Activated gamma-delta T cell (primary cell): Measurements from ENCODE around the gene TMEM145.
A peak's percentile ranks its signal among the peaks of the same experiment; 100 is the strongest.
"Not testable (repeated sequence)": the region's sequence is repeated elsewhere in the genome, so short reads cannot be mapped to it uniquely, and the experiment has no call there.

ENCODE experiments used
- DNase-seq: peaks from one replicate; lab custom pipeline; 2025; lab: John Stamatoyannopoulos, UW
- total RNA-seq, 2 donors: gene quantifications; one replicate each; lab custom pipeline; 2026; lab: John Stamatoyannopoulos, UW

Gene TMEM145
- 0 reads per million in 2 donors for total RNA-seq

- no peak for DNase-seq
Observed at GRCh38 chr19:42313096-42313839, at the start of gene TMEM145. TMEM145 (plus strand) TSS chr19:42313309; CDS start chr19:42313377, 68 bp downstream.

- not testable (repeated sequence) for DNase-seq
Observed at GRCh38 chr19:42266105-42266504, 47.0 kb upstream of the TMEM145 start.

GRCh38 chr19:42266928-42267603 lies 46.0 kb upstream of the TMEM145 start:
- DNase-seq = not testable (repeated sequence)

GRCh38 chr19:42267644-42268141 lies 45.4 kb upstream of the TMEM145 start:
- DNase-seq = no peak

GRCh38 chr19:42268142-42268703 lies 44.9 kb upstream of the TMEM145 start:
- peak; percentile 93 for DNase-seq

GRCh38 chr19:42268704-42269477 lies 44.2 kb upstream of the TMEM145 start, which contains the start of gene CIC:
CIC (plus strand) TSS chr19:42269252; CDS start chr19:42271784, 2,532 bp downstream.
- peak; percentile 94 for DNase-seq

GRCh38 chr19:42269478-42270345 lies 43.4 kb upstream of the TMEM145 start:
- DNase-seq = no peak

GRCh38 chr19:42270346-42271044 lies 42.6 kb upstream of the TMEM145 start:
- peak; percentile 53 for DNase-seq

- DNase-seq = no peak
Observed at GRCh38 chr19:42271045-42271419, 42.1 kb upstream of the TMEM145 start.

- no peak for DNase-seq
Observed at GRCh38 chr19:42271861-42272534, 41.1 kb upstream of the TMEM145 start.

- DNase-seq = no peak
Observed at GRCh38 chr19:42272535-42272897, 40.6 kb upstream of the TMEM145 start.

GRCh38 chr19:42272989-42273406 lies 40.1 kb upstream of the TMEM145 start:
- no peak for DNase-seq

GRCh38 chr19:42273407-42274064 lies 39.6 kb upstream of the TMEM145 start:
- DNase-seq = no peak

GRCh38 chr19:42274065-42274682 lies 38.9 kb upstream of the TMEM145 start:
- DNase-seq = no peak

GRCh38 chr19:42275103-42275502 lies 38.0 kb upstream of the TMEM145 start:
- no peak for DNase-seq

GRCh38 chr19:42275517-42275916 lies 37.6 kb upstream of the TMEM145 start:
- no peak for DNase-seq

- DNase-seq = no peak
Observed at GRCh38 chr19:42276284-42276683, 36.8 kb upstream of the TMEM145 start.

- no peak for DNase-seq
Observed at GRCh38 chr19:42276821-42277220, 36.3 kb upstream of the TMEM145 start.
